Measurements from ENCODE around the gene FRMD3. TPM values are rescaled to one million over a fixed set of nuclear protein-coding genes. Genes with fewer than 3 reads are reported as not detected.

The FRMD3 gene
- total RNA-seq, 1 experiment from 2014 or later: 0.55 TPM

GRCh38 chr9:83270116-83270515 lies 268.1 kb downstream of the FRMD3 start:
- H3K79me1 ChIP-seq (ENCODE audit: insufficient read depth, low read depth, low read length, poor library complexity, severe bottlenecking): no peaks in the 10 kb centered on the region
- no peak overlapping the region for H4K91ac ChIP-seq (ENCODE audit: insufficient read length, low read depth, low read length)
- H2BK120ac ChIP-seq (ENCODE audit: low read depth, low read length, poor library complexity, severe bottlenecking): no peak overlapping the region
- no peak overlapping the region for H3K23ac ChIP-seq (ENCODE audit: insufficient read length, low read depth, low read length)
- Mint-ChIP-seq H3K27me3 (ENCODE audit: low read depth) (no peaks in the 10 kb centered on the region), H3K4me1 (peaks cover 14 to 19% of the 10 kb centered on the region in 2 experiments), H3K9me3 (peaks cover 0 to 5% of the 10 kb centered on the region in 2 experiments; a peak in 3 of 5 replicates), H3K27ac (no peak overlapping the region), H3K4me3 (no peak overlapping the region), H3K36me3 (ENCODE audit: insufficient read depth in 1 of 3, low read depth in 3 of 3) (peaks cover 0 to 5% (median 0%) of the 10 kb centered on the region in 3 experiments; a peak in 1 of 7 replicates)
- H3K14ac ChIP-seq (ENCODE audit: insufficient read depth, low read length): no peak overlapping the region
- H3K4ac ChIP-seq (ENCODE audit: low read depth, low read length): no peak overlapping the region
- no peak overlapping the region for H3K56ac ChIP-seq (ENCODE audit: insufficient read length, low read depth, low read length)
- no peak overlapping the region for H3K9ac ChIP-seq (ENCODE audit: extremely low read depth, insufficient read length, low read length)
- WGBS (ENCODE audit: extremely low coverage, insufficient read length, low lambda C conversion rate): no CpG with 5 or more reads among the region's 3 CpGs
- H2BK12ac ChIP-seq (ENCODE audit: insufficient read length, low read depth, low read length): no peak overlapping the region
- no peak overlapping the region for H3K4me2 ChIP-seq (ENCODE audit: insufficient read depth, insufficient read length, low read length)
- DNase-seq: no peak
- peaks cover 4% of the 10 kb centered on the region; the same call in 1 of the 2 replicates for H3K4me1 ChIP-seq (ENCODE audit: insufficient read depth, low read length)
- no peaks in the 10 kb centered on the region for H3K27me3 ChIP-seq (ENCODE audit: insufficient read depth, low read length)
- no peak overlapping the region for H4K5ac ChIP-seq (ENCODE audit: insufficient read length, low read depth, low read length)
- no peaks in the 10 kb centered on the region for H3K79me2 ChIP-seq (ENCODE audit: insufficient read depth, low read length)
- no peak overlapping the region for H4K8ac ChIP-seq (replicated peaks; ENCODE audit: insufficient read length, low read depth, low read length)
- H2BK15ac ChIP-seq (ENCODE audit: low read depth, low read length): no peak overlapping the region
- H3K9me3 ChIP-seq (ENCODE audit: control insufficient read depth, low read depth, low read length): no peaks in the 10 kb centered on the region
- H3T11ph ChIP-seq (ENCODE audit: low read length): no peak overlapping the region
- no peak for TF ChIP-seq CTCF (conservative IDR thresholded peaks at IDR 0.05)
- H3K18ac ChIP-seq (ENCODE audit: insufficient read length, low read depth, low read length): no peak overlapping the region
- H4K20me1 ChIP-seq (ENCODE audit: control insufficient read depth, insufficient read depth, insufficient read length): no peaks in the 10 kb centered on the region
- no peak overlapping the region for H3K27ac ChIP-seq (ENCODE audit: insufficient read length, low read depth, low read length)
- no peaks in the 10 kb centered on the region for H3K23me2 ChIP-seq (ENCODE audit: insufficient read length, low read depth, low read length, poor library complexity, severe bottlenecking)
- H2BK20ac ChIP-seq (ENCODE audit: low read depth, low read length, poor library complexity, severe bottlenecking): no peak overlapping the region
- H2AK5ac ChIP-seq (ENCODE audit: insufficient read length, low read length): no peak overlapping the region
- H2BK5ac ChIP-seq (ENCODE audit: insufficient read length, low read length): no peak overlapping the region
- H2AFZ ChIP-seq (ENCODE audit: low read length): no peak overlapping the region

Measured in H9 (cell line).